ENCODE data around the gene CELF3. TPM values are rescaled to one million over a fixed set of nuclear protein-coding genes. Genes with fewer than 3 reads are reported as not detected.

Gene CELF3
- total RNA-seq, 1 donor from 2014 or later, result 22.0 TPM

- H3K27ac Mint-ChIP-seq (ENCODE audit: unreplicated experiment), result no peak overlapping the region
- peaks cover 32% of the 10 kb centered on the region for H3K27me3 Mint-ChIP-seq (ENCODE audit: low read depth)
- H3K4me3 Mint-ChIP-seq, result peak overlapping the region; percentile 22
- no peak for TF ChIP-seq CTCF (conservative IDR thresholded peaks at IDR 0.05)
- H3K9me3 Mint-ChIP-seq, result no peaks in the 10 kb centered on the region
- H3K4me1 Mint-ChIP-seq, result peaks cover 54% of the 10 kb centered on the region
- H3K36me3 Mint-ChIP-seq (ENCODE audit: low read depth), result no peaks in the 10 kb centered on the region
- no peak for DNase-seq (ENCODE audit: low read depth, low spot score)
These were observed 2.7 kb downstream of the CELF3 start for GRCh38 chr1:151713874-151714273.

GRCh38 chr1:151713044-151713443 lies 3.6 kb downstream of the CELF3 start:
- TF ChIP-seq CTCF (conservative IDR thresholded peaks at IDR 0.05), result no peak
- Mint-ChIP-seq H3K9me3 (no peaks in the 10 kb centered on the region), H3K4me1 (peaks cover 48% of the 10 kb centered on the region), H3K4me3 (no peak overlapping the region), H3K27ac (ENCODE audit: unreplicated experiment) (no peak overlapping the region), H3K36me3 (ENCODE audit: low read depth) (no peaks in the 10 kb centered on the region), H3K27me3 (ENCODE audit: low read depth) (peaks cover 24% of the 10 kb centered on the region)
- DNase-seq (ENCODE audit: low read depth, low spot score), result no peak

GRCh38 chr1:151711951-151712350 lies 4.7 kb downstream of the CELF3 start:
- DNase-seq (ENCODE audit: low read depth, low spot score), result no peak
- TF ChIP-seq CTCF (conservative IDR thresholded peaks at IDR 0.05), result no peak
- Mint-ChIP-seq H3K4me3 (no peak overlapping the region), H3K36me3 (ENCODE audit: low read depth) (no peaks in the 10 kb centered on the region), H3K9me3 (no peaks in the 10 kb centered on the region), H3K27ac (ENCODE audit: unreplicated experiment) (no peak overlapping the region), H3K4me1 (peaks cover 37% of the 10 kb centered on the region), H3K27me3 (ENCODE audit: low read depth) (peaks cover 13% of the 10 kb centered on the region)

- Mint-ChIP-seq H3K4me3 (no peak overlapping the region), H3K36me3 (ENCODE audit: low read depth) (no peaks in the 10 kb centered on the region), H3K27ac (ENCODE audit: unreplicated experiment) (no peak overlapping the region), H3K9me3 (no peaks in the 10 kb centered on the region), H3K4me1 (peaks cover 33% of the 10 kb centered on the region), H3K27me3 (ENCODE audit: low read depth) (peaks cover 9% of the 10 kb centered on the region)
- TF ChIP-seq CTCF (conservative IDR thresholded peaks at IDR 0.05), result no peak
- DNase-seq (ENCODE audit: low read depth, low spot score), result no peak
These were observed 5.4 kb downstream of the CELF3 start for GRCh38 chr1:151711044-151711800.

GRCh38 chr1:151710187-151710840 lies 6.3 kb downstream of the CELF3 start:
- peaks cover 4% of the 10 kb centered on the region for H3K27me3 Mint-ChIP-seq (ENCODE audit: low read depth)
- peak overlapping the region; percentile 87 for H3K27ac Mint-ChIP-seq (ENCODE audit: unreplicated experiment)
- peaks cover 29% of the 10 kb centered on the region for H3K4me1 Mint-ChIP-seq
- no peak for TF ChIP-seq CTCF (conservative IDR thresholded peaks at IDR 0.05)
- no peaks in the 10 kb centered on the region for H3K9me3 Mint-ChIP-seq
- H3K36me3 Mint-ChIP-seq (ENCODE audit: low read depth), result no peaks in the 10 kb centered on the region
- peak overlapping the region; percentile 49 for H3K4me3 Mint-ChIP-seq
- DNase-seq (ENCODE audit: low read depth, low spot score), result peak; percentile 82

Measured in neural crest cell (in vitro differentiated cells).